Measurements from ENCODE around the gene C17orf58. TPM values are rescaled to one million over a fixed set of nuclear protein-coding genes. Genes with fewer than 3 reads are reported as not detected.

The C17orf58 gene
- polyA plus RNA-seq, 3 donors = 2.9 to 6.7 (median 4.0) TPM

- Mint-ChIP-seq H3K4me3 (peak within 1 kb of the TSS; percentile 94 to 97), H3K27me3 (ENCODE audit: low read depth in 3 of 3) (peaks cover 1 to 2% (median 1%) of the 10 kb centered on the region in 3 donors), H3K4me1 (peaks cover 15% of the 10 kb centered on the region), H3K27ac (peak within 1 kb of the TSS; percentile 85 to 95 (median 91)), H3K36me3 (peaks cover 22 to 28% of the 10 kb centered on the region in 2 donors), H3K9me3 (peaks cover 0 to 4% (median 0%) of the 10 kb centered on the region in 7 donors)
- Histone ChIP-seq H4K20me1 (ENCODE audit: insufficient read depth, low read length) (no peaks in the 10 kb centered on the region), H3K9ac (ENCODE audit: insufficient read depth, low read length, poor library complexity, severe bottlenecking) (peak within 1 kb of the TSS; percentile 80), H2AFZ (ENCODE audit: insufficient read depth, low read depth, low read length, poor library complexity, severe bottlenecking) (peak within 1 kb of the TSS; percentile 93), H3K27me3 (ENCODE audit: control insufficient read depth in 2 of 2, insufficient read depth in 2 of 2, low read length in 2 of 2) (no peaks in the 10 kb centered on the region), H3K36me3 (replicated peaks in 1 of 2; ENCODE audit: control insufficient read depth in 1 of 2, insufficient read depth in 2 of 2, low read length in 2 of 2) (peaks cover 18 to 22% of the 10 kb centered on the region in 2 donors), H3K9me3 (replicated peaks in 1 of 2; ENCODE audit: control insufficient read depth in 1 of 2, insufficient read depth in 1 of 2, low read length in 2 of 2) (no peaks in the 10 kb centered on the region), H3K27ac (ENCODE audit: low read depth in 1 of 2, low read length in 2 of 2) (peak within 1 kb of the TSS; percentile 80 to 83), H3K4me2 (replicated peaks; ENCODE audit: extremely low read depth, low read length, poor library complexity, severe bottlenecking) (peak within 1 kb of the TSS; percentile 94), H3K79me2 (ENCODE audit: insufficient read depth, low read length) (peaks cover 52% of the 10 kb centered on the region), H3K4me3 (replicated peaks in 1 of 3; ENCODE audit: low read depth in 2 of 3, low read length in 3 of 3) (peak within 1 kb of the TSS; percentile 70 to 99 (median 98)), H3K4me1 (ENCODE audit: control insufficient read depth in 1 of 2, insufficient read depth in 2 of 2, low read length in 2 of 2) (peaks cover 16 to 24% of the 10 kb centered on the region in 2 donors)
- peak; percentile 95 to 96 (median 96) for DNase-seq
- intact Hi-C loops (cut with micrococcal nuclease) = loop anchor here in 1 of 2 donors (5.0 to 10.0 kb wide), 2 partner anchors 69 to 422 kb away; partner anchors contain the start of gene WIPI1
- TF ChIP-seq CTCF (IDR thresholded peaks at IDR 0.05) = no peak
- WGBS (ENCODE audit: insufficient coverage) = under 1% methylated on average over 69 of the region's 72 CpGs
Observed at GRCh38 chr17:68035523-68036303, 39.4 kb upstream of the C17orf58 start, which contains the start of gene KPNA2. Gene KPNA2 (plus strand): TSS chr17:68035735. CDS start chr17:68037133, 1,398 bp downstream.

- Histone ChIP-seq H3K36me3 (replicated peaks in 1 of 2; ENCODE audit: control insufficient read depth in 1 of 2, insufficient read depth in 2 of 2, low read length in 2 of 2) (peaks cover 13 to 17% of the 10 kb centered on the region in 2 donors), H3K4me2 (replicated peaks; ENCODE audit: extremely low read depth, low read length, poor library complexity, severe bottlenecking) (peak overlapping the region; percentile 94), H3K4me3 (replicated peaks in 1 of 3; ENCODE audit: low read depth in 2 of 3, low read length in 3 of 3) (peak overlapping the region in 2 of 3 experiments; percentile 20 to 98), H3K79me2 (ENCODE audit: insufficient read depth, low read length) (peaks cover 46% of the 10 kb centered on the region), H3K4me1 (ENCODE audit: control insufficient read depth in 1 of 2, insufficient read depth in 2 of 2, low read length in 2 of 2) (peaks cover 16 to 24% of the 10 kb centered on the region in 2 donors), H3K27ac (ENCODE audit: low read depth in 1 of 2, low read length in 2 of 2) (no peak overlapping the region), H3K9ac (ENCODE audit: insufficient read depth, low read length, poor library complexity, severe bottlenecking) (no peak overlapping the region), H4K20me1 (ENCODE audit: insufficient read depth, low read length) (no peaks in the 10 kb centered on the region), H3K9me3 (replicated peaks in 1 of 2; ENCODE audit: control insufficient read depth in 1 of 2, insufficient read depth in 1 of 2, low read length in 2 of 2) (no peaks in the 10 kb centered on the region), H2AFZ (ENCODE audit: insufficient read depth, low read depth, low read length, poor library complexity, severe bottlenecking) (no peak overlapping the region), H3K27me3 (ENCODE audit: control insufficient read depth in 2 of 2, insufficient read depth in 2 of 2, low read length in 2 of 2) (no peaks in the 10 kb centered on the region)
- 0% methylated on average over 16 of the region's 27 CpGs for WGBS (ENCODE audit: insufficient coverage)
- peak overlapping the region in 2 of 7 donors; percentile 85 to 91 for H3K27ac Mint-ChIP-seq
- TF ChIP-seq CTCF (IDR thresholded peaks at IDR 0.05) = no peak
- no peak for DNase-seq
- H3K4me3 Mint-ChIP-seq = peak overlapping the region in 1 of 2 donors; percentile 97
- intact Hi-C loops (cut with micrococcal nuclease) = loop anchor here in 1 of 2 donors (5.0 to 10.0 kb wide), 2 partner anchors 70 to 422 kb away; partner anchors contain the start of gene WIPI1
- peaks cover 18 to 24% of the 10 kb centered on the region in 2 donors for H3K36me3 Mint-ChIP-seq
- H3K4me1 Mint-ChIP-seq = peaks cover 15% of the 10 kb centered on the region
- H3K27me3 Mint-ChIP-seq (ENCODE audit: low read depth in 3 of 3) = peaks cover 1 to 2% (median 1%) of the 10 kb centered on the region in 3 donors
- peaks cover 0 to 4% (median 0%) of the 10 kb centered on the region in 7 donors for H3K9me3 Mint-ChIP-seq
Observed at GRCh38 chr17:68035131-68035522, 38.9 kb upstream of the C17orf58 start.

All from CD14-positive monocyte (primary cell).